ENCODE data around the gene CNGA2.

CNGA2 gene

DNA sequence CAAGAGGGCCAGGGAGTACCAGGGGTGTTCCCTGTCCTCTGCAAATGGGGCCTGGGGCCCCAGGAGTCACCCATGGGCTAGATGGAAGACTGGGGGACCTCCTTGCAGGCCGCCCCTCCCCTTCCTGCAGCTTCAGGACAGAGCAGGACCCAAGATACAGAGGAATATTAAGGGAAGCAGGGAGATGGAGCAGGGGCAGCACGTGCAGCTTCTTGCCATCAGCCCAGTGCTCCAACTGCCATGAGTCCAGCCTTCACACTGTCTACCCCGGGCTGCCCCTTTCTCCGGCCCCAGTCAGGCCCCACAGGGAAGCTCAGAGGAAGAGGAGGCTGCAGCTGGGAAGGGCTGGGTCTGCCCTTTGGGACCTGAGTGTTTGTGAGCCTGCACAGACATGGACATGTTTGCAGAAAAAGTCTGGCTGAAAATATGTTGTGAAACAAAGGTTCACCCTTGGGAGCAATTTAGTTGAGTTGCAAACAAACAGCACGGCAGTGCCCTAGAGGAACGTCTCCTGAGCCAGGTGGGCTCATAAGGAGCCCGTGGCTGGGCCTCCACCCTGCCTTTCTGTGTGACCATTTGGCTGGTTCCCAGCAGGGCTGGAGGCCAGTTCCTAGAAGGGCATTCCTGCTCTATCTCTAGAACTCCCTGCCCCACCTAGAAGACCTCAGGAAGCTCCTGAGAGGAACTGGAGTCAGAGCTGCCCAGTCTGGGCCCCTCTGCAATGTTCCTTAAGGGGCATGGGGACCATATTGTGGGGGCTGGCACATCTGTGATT lies 9.8 kb upstream of the CNGA2 start:
- Mint-ChIP-seq H3K27ac (no peak overlapping the region), H3K9me3 (no peaks in the 10 kb centered on the region), H3K4me3 (no peak overlapping the region), H3K36me3 (ENCODE audit: low read depth) (no peaks in the 10 kb centered on the region), H3K27me3 (ENCODE audit: low read depth) (no peaks in the 10 kb centered on the region), H3K4me1 (ENCODE audit: low read depth) (no peaks in the 10 kb centered on the region)

DNA sequence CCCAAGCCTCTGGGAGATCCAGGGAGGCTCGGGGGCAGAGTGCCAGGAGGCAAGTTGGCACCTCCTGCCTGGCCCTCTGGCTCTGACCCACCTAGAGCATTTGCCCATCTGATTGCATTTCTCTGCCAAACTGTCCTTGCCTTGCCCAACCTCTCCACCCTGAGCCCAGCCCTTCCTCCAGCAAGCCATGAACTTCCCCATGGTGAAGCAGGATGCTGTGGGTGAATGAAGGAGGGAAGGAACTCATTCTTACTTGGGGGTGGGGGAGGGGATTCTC lies 9.3 kb upstream of the CNGA2 start:
- Mint-ChIP-seq H3K36me3 (ENCODE audit: low read depth) (no peaks in the 10 kb centered on the region), H3K4me1 (ENCODE audit: low read depth) (no peaks in the 10 kb centered on the region), H3K9me3 (no peaks in the 10 kb centered on the region), H3K4me3 (no peak overlapping the region), H3K27me3 (ENCODE audit: low read depth) (no peaks in the 10 kb centered on the region), H3K27ac (no peak overlapping the region)

DNA sequence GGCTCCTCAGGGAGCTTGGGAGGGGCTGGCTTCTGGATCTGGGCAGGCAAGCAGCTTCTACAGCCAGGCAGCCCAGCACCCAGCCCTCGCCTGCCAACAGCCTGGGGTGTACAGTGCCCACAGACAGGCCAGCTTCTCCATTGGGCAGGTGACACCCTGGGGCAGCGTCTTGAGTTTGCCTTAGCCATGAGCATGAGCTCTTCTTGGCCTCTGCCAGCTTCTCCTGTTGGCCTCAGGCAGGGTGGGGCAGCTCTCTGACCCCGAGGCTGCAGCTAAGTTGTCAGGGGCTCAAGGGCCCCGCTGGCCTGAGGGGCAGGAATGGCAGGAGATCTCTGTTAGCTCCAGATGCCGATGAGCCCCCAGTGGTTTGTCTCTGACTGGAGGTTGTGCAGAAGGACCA lies 7.8 kb upstream of the CNGA2 start:
- Mint-ChIP-seq H3K4me1 (ENCODE audit: low read depth) (no peaks in the 10 kb centered on the region), H3K36me3 (ENCODE audit: low read depth) (no peaks in the 10 kb centered on the region), H3K27ac (no peak overlapping the region), H3K9me3 (no peaks in the 10 kb centered on the region), H3K27me3 (ENCODE audit: low read depth) (no peaks in the 10 kb centered on the region), H3K4me3 (no peak overlapping the region)

DNA sequence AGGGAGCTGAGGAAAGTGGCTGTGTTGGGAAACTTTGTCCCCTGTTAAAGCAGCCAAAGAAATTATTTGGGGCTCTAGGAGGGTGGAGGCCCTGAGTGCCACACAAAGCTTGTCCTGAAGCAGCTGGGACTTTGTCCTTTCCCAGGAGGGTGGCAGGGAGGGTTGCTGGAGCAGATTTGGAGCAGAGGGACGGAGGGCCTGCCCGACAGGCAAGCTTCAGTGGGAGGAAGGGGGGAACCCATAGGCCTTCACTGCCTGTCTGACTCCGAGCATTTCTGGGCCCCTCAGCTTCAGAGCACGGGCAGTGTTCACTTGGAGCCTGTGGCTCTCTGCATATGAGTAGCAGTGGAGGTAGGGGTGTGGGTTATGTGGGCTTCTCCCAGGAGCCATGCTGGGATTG lies 7.2 kb upstream of the CNGA2 start:
- Mint-ChIP-seq H3K4me1 (ENCODE audit: low read depth) (no peaks in the 10 kb centered on the region), H3K9me3 (no peaks in the 10 kb centered on the region), H3K4me3 (no peak overlapping the region), H3K27me3 (ENCODE audit: low read depth) (no peaks in the 10 kb centered on the region), H3K27ac (no peak overlapping the region), H3K36me3 (ENCODE audit: low read depth) (no peaks in the 10 kb centered on the region)

DNA sequence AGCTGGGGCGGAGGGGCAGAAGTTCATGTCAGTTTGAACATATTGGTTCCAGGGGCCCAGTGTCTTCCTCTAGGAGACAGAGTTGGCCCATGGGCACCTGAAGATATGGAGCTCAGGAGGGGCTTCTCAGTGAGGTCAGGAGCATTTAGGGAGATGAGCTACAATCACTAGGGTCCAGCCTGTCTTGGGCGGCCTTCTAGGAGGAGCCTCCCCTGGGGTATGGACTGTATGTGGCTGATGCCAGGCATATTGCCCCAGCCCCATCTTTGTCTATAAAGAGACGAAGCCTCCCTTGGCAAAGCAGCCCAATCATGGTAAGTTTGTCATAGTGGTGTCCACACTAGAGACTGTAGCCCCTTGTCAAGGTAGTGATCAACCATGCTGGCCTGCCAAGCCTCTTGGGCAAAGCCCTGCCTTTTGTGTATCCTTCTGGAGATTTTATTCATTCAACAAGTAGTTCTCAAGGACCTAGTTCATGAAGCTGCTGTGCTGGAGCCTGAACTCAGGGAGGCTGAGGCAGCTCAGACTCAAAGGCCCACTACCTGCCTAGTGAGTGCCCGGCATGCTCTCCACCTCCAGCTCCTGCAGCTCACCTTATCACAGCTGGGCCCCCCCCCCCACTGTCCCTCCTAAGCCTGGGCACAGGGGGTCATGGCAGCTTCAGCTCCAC lies 5.4 kb upstream of the CNGA2 start:
- Mint-ChIP-seq H3K27ac (no peak overlapping the region), H3K4me1 (ENCODE audit: low read depth) (no peaks in the 10 kb centered on the region), H3K27me3 (ENCODE audit: low read depth) (no peaks in the 10 kb centered on the region), H3K4me3 (no peak overlapping the region), H3K9me3 (no peaks in the 10 kb centered on the region), H3K36me3 (ENCODE audit: low read depth) (no peaks in the 10 kb centered on the region)

DNA sequence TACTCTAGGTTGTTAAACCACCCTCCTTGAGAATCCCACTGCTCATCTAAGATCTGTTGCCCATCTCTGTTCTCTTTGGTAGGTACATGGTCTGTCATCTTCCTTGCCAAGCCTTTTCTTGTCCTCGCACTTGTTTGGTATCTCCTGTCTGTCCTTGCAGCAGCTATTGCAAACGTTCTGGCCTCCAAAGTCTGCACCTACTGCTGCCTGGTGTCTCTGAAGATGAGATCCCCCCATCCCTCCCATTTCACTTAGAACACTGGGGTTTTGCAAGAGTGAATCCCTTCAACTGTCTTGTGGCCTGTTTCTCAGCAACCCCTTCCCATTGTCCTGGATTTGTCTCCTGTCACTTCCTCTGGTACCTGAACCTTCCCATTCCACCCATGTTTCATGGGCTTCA lies 673 bp downstream of the CNGA2 start:
- H3K4me1 Mint-ChIP-seq (ENCODE audit: low read depth), result no peaks in the 10 kb centered on the region
- no peak overlapping the region for H3K27ac Mint-ChIP-seq
- no peak overlapping the region for H3K4me3 Mint-ChIP-seq
- H3K36me3 Mint-ChIP-seq (ENCODE audit: low read depth), result no peaks in the 10 kb centered on the region
- no peaks in the 10 kb centered on the region for H3K9me3 Mint-ChIP-seq
- no peaks in the 10 kb centered on the region for H3K27me3 Mint-ChIP-seq (ENCODE audit: low read depth)

DNA sequence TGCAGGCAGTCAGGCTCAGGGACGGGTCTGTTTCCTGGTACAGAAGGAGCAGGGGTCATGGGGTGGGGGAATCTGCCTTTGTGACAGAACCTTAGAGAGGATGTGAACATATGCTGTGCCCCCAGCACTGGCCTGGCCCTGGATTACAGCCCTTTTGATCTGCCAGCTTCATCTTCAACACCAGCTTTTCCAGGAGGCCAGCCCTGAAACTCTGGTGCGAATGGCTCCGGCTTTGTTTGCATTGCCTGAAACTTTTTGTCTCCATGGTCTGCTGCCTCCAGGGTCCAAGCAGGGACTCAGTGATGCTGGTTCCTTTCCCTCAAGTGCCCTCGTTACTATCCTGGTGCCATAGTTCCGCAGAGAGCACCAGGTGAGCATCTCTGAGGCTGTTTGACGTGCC lies 2.1 kb downstream of the CNGA2 start:
- Mint-ChIP-seq H3K9me3 (no peaks in the 10 kb centered on the region), H3K4me1 (ENCODE audit: low read depth) (no peaks in the 10 kb centered on the region), H3K4me3 (no peak overlapping the region), H3K27me3 (ENCODE audit: low read depth) (no peaks in the 10 kb centered on the region), H3K36me3 (ENCODE audit: low read depth) (no peaks in the 10 kb centered on the region), H3K27ac (no peak overlapping the region)

DNA sequence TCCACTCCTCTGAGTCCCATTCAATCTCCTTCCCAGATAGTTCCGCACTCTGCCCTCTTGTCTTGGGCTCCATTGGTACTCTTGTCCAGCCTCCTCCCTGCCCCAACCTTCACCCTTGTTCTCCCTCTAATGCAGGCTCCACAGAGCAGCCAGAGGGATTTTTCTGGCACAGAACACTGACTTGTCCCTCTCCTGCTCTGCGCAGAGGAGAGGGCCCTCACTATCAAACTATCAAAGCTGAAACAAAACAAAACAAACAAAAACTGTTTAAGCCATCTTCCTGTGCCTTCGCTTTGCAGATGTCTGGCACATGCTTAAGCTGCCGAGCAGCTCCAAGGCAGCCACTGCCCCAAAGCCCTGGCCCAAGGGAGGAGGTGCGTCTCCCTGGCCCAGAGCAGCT lies 2.9 kb downstream of the CNGA2 start:
- Mint-ChIP-seq H3K4me1 (ENCODE audit: low read depth) (no peaks in the 10 kb centered on the region), H3K36me3 (ENCODE audit: low read depth) (no peaks in the 10 kb centered on the region), H3K4me3 (no peak overlapping the region), H3K27me3 (ENCODE audit: low read depth) (no peaks in the 10 kb centered on the region), H3K27ac (no peak overlapping the region), H3K9me3 (no peaks in the 10 kb centered on the region)

DNA sequence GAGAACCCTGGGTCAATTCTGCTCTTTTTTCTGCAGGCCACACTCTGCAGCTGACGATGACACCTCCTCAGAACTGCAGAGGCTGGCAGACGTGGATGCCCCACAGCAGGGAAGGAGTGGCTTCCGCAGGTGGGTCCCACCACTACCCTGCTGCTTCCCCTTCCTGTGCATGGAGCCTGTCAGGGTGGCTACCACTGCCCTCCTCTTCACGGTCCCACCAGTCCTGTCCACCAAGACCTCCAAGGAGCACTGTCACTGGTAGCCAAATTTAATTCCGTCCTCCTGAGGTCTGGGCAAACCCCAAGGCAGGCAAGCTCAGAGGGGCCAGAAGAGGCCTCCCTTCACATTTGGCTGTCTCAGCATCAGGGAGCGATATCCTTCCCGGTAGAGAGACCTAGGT lies 4.2 kb downstream of the CNGA2 start:
- Mint-ChIP-seq H3K9me3 (no peaks in the 10 kb centered on the region), H3K27me3 (ENCODE audit: low read depth) (no peaks in the 10 kb centered on the region), H3K27ac (no peak overlapping the region), H3K36me3 (ENCODE audit: low read depth) (no peaks in the 10 kb centered on the region), H3K4me3 (no peak overlapping the region), H3K4me1 (ENCODE audit: low read depth) (no peaks in the 10 kb centered on the region)

DNA sequence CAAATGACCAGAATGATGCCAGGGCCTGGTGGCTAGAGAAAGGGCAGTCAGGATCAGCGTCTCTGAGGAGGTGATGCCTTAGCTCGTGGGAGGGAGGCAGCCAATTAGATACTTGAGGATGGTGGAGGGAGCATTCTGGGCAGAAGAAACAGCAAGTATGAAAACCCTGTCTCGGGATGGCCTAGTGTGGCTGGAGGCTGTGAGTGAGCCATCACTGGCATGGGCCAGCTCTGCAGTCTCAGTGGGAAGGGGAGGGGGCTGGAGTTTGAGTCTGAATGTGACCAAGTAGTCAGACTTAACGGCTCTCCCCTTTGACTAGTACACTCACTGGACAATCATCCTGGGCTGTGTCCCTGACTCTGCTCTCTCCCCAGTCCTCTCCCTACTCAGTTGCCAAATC lies 7.1 kb downstream of the CNGA2 start:
- Mint-ChIP-seq H3K4me1 (ENCODE audit: low read depth) (no peaks in the 10 kb centered on the region), H3K27ac (no peak overlapping the region), H3K27me3 (ENCODE audit: low read depth) (no peaks in the 10 kb centered on the region), H3K36me3 (ENCODE audit: low read depth) (no peaks in the 10 kb centered on the region), H3K9me3 (no peaks in the 10 kb centered on the region), H3K4me3 (no peak overlapping the region)

DNA sequence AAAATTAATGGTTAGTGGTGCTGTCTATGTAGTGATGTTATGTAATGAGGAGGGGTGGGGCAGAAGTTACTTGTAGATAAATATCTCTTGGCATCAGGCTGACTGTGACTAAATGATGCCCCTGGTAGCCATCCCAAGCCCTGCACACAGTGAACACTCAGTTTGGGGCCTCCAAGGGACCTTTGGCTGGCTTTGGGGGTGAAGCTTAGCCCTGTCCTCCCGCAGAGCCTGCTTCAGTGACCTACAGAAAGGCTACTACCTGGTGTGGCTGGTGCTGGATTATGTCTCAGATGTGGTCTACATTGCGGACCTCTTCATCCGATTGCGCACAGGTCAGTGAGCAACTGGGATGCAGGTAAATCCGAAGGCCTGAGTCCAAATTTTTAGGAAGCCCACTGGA lies 7.8 kb downstream of the CNGA2 start:
- Mint-ChIP-seq H3K4me3 (no peak overlapping the region), H3K27me3 (ENCODE audit: low read depth) (no peaks in the 10 kb centered on the region), H3K9me3 (no peaks in the 10 kb centered on the region), H3K27ac (no peak overlapping the region), H3K36me3 (ENCODE audit: low read depth) (no peaks in the 10 kb centered on the region), H3K4me1 (ENCODE audit: low read depth) (no peaks in the 10 kb centered on the region)

DNA sequence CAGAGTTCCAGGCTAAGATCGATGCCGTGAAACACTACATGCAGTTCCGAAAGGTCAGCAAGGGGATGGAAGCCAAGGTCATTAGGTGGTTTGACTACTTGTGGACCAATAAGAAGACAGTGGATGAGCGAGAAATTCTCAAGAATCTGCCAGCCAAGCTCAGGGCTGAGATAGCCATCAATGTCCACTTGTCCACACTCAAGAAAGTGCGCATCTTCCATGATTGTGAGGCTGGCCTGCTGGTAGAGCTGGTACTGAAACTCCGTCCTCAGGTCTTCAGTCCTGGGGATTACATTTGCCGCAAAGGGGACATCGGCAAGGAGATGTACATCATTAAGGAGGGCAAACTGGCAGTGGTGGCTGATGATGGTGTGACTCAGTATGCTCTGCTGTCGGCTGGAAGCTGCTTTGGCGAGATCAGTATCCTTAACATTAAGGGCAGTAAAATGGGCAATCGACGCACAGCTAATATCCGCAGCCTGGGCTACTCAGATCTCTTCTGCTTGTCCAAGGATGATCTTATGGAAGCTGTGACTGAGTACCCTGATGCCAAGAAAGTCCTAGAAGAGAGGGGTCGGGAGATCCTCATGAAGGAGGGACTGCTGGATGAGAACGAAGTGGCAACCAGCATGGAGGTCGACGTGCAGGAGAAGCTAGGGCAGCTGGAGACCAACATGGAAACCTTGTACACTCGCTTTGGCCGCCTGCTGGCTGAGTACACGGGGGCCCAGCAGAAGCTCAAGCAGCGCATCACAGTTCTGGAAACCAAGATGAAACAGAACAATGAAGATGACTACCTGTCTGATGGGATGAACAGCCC lies 9.3 kb downstream of the CNGA2 start:
- Mint-ChIP-seq H3K27ac (no peak overlapping the region), H3K4me3 (no peak overlapping the region), H3K9me3 (no peaks in the 10 kb centered on the region), H3K4me1 (ENCODE audit: low read depth) (no peaks in the 10 kb centered on the region), H3K27me3 (ENCODE audit: low read depth) (no peaks in the 10 kb centered on the region), H3K36me3 (ENCODE audit: low read depth) (no peaks in the 10 kb centered on the region)

DNA sequence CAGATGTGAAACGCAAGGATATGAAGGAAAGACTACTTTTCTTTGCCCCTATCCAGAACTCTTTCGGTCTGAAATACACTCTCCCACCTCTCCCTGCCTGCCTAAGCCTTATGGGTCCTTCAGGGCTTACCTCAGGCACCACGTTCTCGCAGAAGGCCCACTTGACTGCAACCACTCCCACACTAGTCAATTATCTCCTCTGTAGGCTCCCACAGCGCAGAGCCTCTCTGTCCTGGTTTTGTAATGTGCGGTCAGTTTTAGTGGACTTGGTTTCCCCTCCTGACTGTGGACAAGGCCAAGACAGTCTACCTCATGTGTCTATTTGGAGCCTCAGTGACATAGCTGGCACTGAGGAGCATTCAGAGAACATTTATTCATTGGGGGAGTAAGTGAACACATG lies 11.1 kb downstream of the CNGA2 start:
- H3K27ac Mint-ChIP-seq, result no peak overlapping the region
- no peaks in the 10 kb centered on the region for H3K27me3 Mint-ChIP-seq (ENCODE audit: low read depth)
- H3K36me3 Mint-ChIP-seq (ENCODE audit: low read depth), result no peaks in the 10 kb centered on the region
- H3K4me1 Mint-ChIP-seq (ENCODE audit: low read depth), result no peaks in the 10 kb centered on the region
- H3K9me3 Mint-ChIP-seq, result no peaks in the 10 kb centered on the region
- H3K4me3 Mint-ChIP-seq, result no peak overlapping the region

DNA sequence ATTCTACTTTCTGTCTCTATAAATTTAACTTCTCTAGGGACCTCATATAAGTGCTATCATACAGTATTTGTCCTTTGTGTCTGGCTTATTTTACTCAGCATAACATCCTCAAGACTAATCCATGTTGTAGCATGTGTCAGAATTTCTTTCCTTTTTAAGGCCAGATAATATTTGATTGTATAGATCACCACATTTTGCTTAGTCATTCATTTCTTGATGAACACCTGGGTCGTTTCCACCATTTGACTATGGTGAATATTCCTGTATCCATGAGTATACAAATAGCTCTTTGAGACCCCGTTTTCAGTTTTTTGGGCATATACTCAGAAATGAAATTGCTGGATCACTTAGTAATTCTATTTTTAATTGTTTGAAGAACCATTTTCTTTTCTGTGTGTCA lies 12.0 kb downstream of the CNGA2 start:
- Mint-ChIP-seq H3K36me3 (ENCODE audit: low read depth) (no peaks in the 10 kb centered on the region), H3K4me1 (ENCODE audit: low read depth) (no peaks in the 10 kb centered on the region), H3K4me3 (no peak overlapping the region), H3K9me3 (no peaks in the 10 kb centered on the region), H3K27ac (no peak overlapping the region), H3K27me3 (ENCODE audit: low read depth) (no peaks in the 10 kb centered on the region)

DNA sequence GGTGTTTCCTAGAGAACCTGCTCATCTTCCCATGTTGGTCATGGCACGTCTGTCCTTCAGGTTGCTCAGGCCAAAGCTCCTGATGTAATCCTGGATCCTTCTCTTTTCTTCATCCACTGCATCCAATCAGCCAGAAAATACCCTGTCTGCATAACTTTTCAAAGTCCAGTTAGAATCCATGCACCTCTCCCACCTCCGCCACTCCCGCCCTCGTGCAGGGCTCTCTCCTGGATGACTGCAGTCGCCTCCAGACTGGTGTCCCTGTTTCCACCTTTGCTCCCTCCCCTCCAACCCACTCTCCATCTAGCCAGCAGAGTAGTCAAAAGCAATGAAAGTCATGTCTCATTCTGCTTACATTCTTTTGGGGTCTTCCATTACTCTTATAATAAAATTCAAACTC lies 16.0 kb downstream of the CNGA2 start:
- Mint-ChIP-seq H3K4me3 (no peak overlapping the region), H3K9me3 (no peaks in the 10 kb centered on the region), H3K36me3 (ENCODE audit: low read depth) (no peaks in the 10 kb centered on the region), H3K27me3 (ENCODE audit: low read depth) (no peaks in the 10 kb centered on the region), H3K4me1 (ENCODE audit: low read depth) (no peaks in the 10 kb centered on the region), H3K27ac (no peak overlapping the region)
